GM12878 (cell line): Measurements from ENCODE around the gene CENPX. TPM values are rescaled to one million over a fixed set of nuclear protein-coding genes. Genes with fewer than 3 reads are reported as not detected.

Source experiments
- ATAC-seq: fragments of 200-7000 bp; cut with Tn5 transposase; 3 replicates; pipeline ENCODE4 v1.9.1; 2020; ENCODE audit warnings: mild to moderate bottlenecking, moderate library complexity
- BruUV-seq: library from RNA; stranded (reverse); fragments of 400-500 nt; replicated peaks from 2 replicates; lab custom pipeline; 2021; lab: Mats Ljungman, UMichigan
- CTCF ChIA-PET: fragments of 300-600 bp; sonication (Branson Sonifier 250); formaldehyde crosslinking; extraction: SDS; loops from one replicate; lab custom pipeline; 2021; ENCODE audit warnings: inconsistent platforms; lab: Yijun Ruan, JAX
- POLR2A ChIA-PET: fragments of 350-600 bp; formaldehyde crosslinking; extraction: SDS; loops from one replicate; lab custom pipeline; 2021; ENCODE audit warnings: inconsistent platforms; lab: Charles Lee
- RAD21 ChIA-PET: fragments of 300-600 bp; sonication (Branson Sonifier 250); formaldehyde crosslinking; loops from one replicate; lab custom pipeline; 2023; ENCODE audit warnings: antibody characterized with exemption; ENCODE audit not compliant: unreplicated experiment; lab: Charles Lee
- SMC1A ChIA-PET: fragments of 300-600 bp; sonication (Branson Sonifier 250); formaldehyde crosslinking; loops from one replicate; lab custom pipeline; 2023; ENCODE audit not compliant: unreplicated experiment, uncharacterized antibody; lab: Charles Lee
- DNase-seq: peaks from one replicate; pipeline ENCODE4 v3.0.0-alpha.2; 2011; ENCODE audit warnings: low read depth, low spot score
- FAIRE-seq: peaks from 3 replicates; lab custom pipeline; 2011; peaks lifted over from hg19 to GRCh38; lab: Jason Lieb, UNC
- H2AFZ ChIP-seq: 2 replicates; pipeline ENCODE4 v1.6.0; 2011; ENCODE audit warnings: low read depth, low read length, control low read depth; ENCODE audit not compliant: control insufficient read depth
- H3K27ac ChIP-seq: 2 replicates; pipeline ENCODE4 v1.5.1; 2011; ENCODE audit warnings: control low read depth; ENCODE audit not compliant: control insufficient read depth, insufficient read depth
- H3K27me3 ChIP-seq, 2 experiments: replicated peaks in 1 of 2; 2 replicates each; pipeline versions ENCODE4 v1.6.0 to v1.6.1; 2011; ENCODE audit warnings: low read length in 1 of 2; ENCODE audit not compliant: control insufficient read depth in 2 of 2, insufficient read depth in 2 of 2
- H3K36me3 ChIP-seq, 2 experiments: 2 replicates each; pipeline ENCODE4 v1.5.1; 2011; ENCODE audit warnings: low read length in 1 of 2; ENCODE audit not compliant: control insufficient read depth in 2 of 2, insufficient read depth in 2 of 2
- H3K4me1 ChIP-seq: 2 replicates; pipeline ENCODE4 v1.6.1; 2011; ENCODE audit warnings: mild to moderate bottlenecking, low read length, moderate library complexity, mixed read lengths; ENCODE audit not compliant: control insufficient read depth, insufficient read depth
- H3K4me2 ChIP-seq: 2 replicates; pipeline ENCODE4 v1.6.0; 2011; ENCODE audit warnings: control low read depth; ENCODE audit not compliant: control insufficient read depth, insufficient read depth
- H3K4me3 ChIP-seq: fragments of 200-600 bp; sonication (generic); 2 replicates; pipeline ENCODE4 v1.5.1; 2016
- H3K79me2 ChIP-seq: 2 replicates; pipeline ENCODE4 v1.6.0; 2011; ENCODE audit warnings: low read length; ENCODE audit not compliant: control insufficient read depth, insufficient read depth
- H3K9ac ChIP-seq: 2 replicates; pipeline ENCODE4 v1.8.0; 2011; ENCODE audit warnings: low read length, control low read depth, mixed read lengths; ENCODE audit not compliant: control insufficient read depth, insufficient read depth
- H3K9me3 ChIP-seq: replicated peaks from 3 replicates; pipeline ENCODE4 v1.5.1; 2011; ENCODE audit warnings: mild to moderate bottlenecking, low read length; ENCODE audit not compliant: control insufficient read depth, insufficient read depth
- H4K20me1 ChIP-seq: 2 replicates; pipeline ENCODE4 v1.6.0; 2011; ENCODE audit not compliant: control insufficient read depth, insufficient read depth
- WGBS: methylation state at CpG from one replicate; pipeline ENCODE4 v1.1.6; 2016; ENCODE audit warnings: low lambda C conversion rate; ENCODE audit not compliant: insufficient replicate concordance, insufficient coverage; ENCODE audit errors: missing lambda C conversion rate; 5-methylcytosine and 5-hydroxymethylcytosine counted together
- in situ Hi-C: fragments of 300-500 bp; cut with MboI; formaldehyde crosslinking; loops from 9 replicates; pipeline ENCODE4 v1.14.3; 2018; ENCODE audit warnings: mixed read lengths
- intact Hi-C: fragments of 100-400 bp; cut with micrococcal nuclease; formaldehyde crosslinking; loops from one replicate; pipeline ENCODE4 v1.14.2; 2022; ENCODE audit not compliant: unreplicated experiment
- polyA plus RNA-seq, 11 experiments: library from polyadenylated mRNA; depleted of rRNA in 4 of 11; unstranded in 6 of 11; stranded (reverse) in 5 of 11; fragments of >200 nt; fragmentation: Nextera tagmentation in 4 of 11; fragmentation: Illumina TruSeq in 1 of 11; extraction: Ambion mirVana in 4 of 11; extraction: Trizol in 1 of 11; gene quantifications; 1 replicate in 1 of 11; 2 replicates in 10 of 11; pipeline versions ENCODE4 v1.2.1 to v1.2.3, GENCODE V29; 2011 to 2016; ENCODE audit warnings: inconsistent platforms in 2 of 11, missing spikeins in 2 of 11, low read depth in 1 of 11
- total RNA-seq, 4 experiments: library from RNA; depleted of rRNA in 3 of 4; stranded (reverse); fragments of >200 nt in 3 of 4; fragmentation: Illumina TruSeq in 1 of 4; extraction: Trizol in 1 of 4; gene quantifications; 2 replicates each; pipeline versions ENCODE4 v1.2.1 to v1.2.3, GENCODE V29; 2013 to 2021
- TF ChIP-seq, protein P1 (sequence below), 3 experiments: IDR thresholded peaks in 2 of 3; conservative IDR thresholded peaks in 1 of 3; 2 replicates each; pipeline ENCODE4 v1.5.1; 2011; ENCODE audit warnings: low read depth in 3 of 3, low read length in 3 of 3, mild to moderate bottlenecking in 3 of 3, control low read depth in 2 of 3, moderate library complexity in 2 of 3, inconsistent platforms in 1 of 3, mixed read lengths in 1 of 3; ENCODE audit not compliant: control insufficient read depth in 2 of 3, insufficient read depth in 1 of 3; ENCODE audit errors: extremely low read depth in 1 of 3
- TF ChIP-seq, protein P2 (sequence below): IDR thresholded peaks from 2 replicates; pipeline ENCODE4 v1.6.1; 2011; ENCODE audit warnings: mild to moderate bottlenecking, low read depth, low read length, moderate library complexity; ENCODE audit not compliant: insufficient replicate concordance

The CENPX gene
- total and polyA plus RNA-seq, 10 of the 15 experiments (the other 5 are each of a cell fraction or from before 2014, with no cell fraction given), result 11.7 to 182 (median 71.9) TPM

DNA sequence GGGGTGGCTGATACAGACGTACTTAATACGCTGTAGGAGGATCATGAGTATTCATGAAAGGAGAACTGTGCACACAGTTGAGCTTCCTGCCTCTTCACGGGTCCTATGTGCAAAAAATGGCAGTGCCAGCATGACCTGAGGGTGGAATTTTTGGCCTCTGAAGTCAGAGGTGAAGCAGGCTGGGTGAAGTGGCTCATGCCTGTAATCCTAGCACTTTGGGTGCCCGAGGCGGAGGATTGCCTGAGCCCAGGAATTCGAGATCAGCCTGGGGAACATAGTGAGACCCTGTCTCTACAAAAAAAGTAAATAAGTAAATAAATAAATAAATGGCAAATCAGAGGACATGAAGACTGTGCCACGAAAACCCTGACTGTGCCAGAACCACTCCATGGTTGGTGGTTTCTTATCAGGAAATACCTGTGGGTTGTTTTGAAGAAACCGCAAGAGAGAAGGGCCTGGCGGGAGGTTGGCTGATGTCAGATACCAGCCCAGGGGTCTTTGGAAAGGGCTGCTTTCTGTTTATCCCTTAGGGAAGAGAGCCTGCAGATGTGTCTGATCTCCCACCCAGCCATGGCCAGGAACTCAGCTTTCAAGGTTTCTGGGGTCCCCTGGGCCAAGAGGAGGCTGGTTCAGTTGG lies 41.9 kb downstream of the CENPX start:
- ChIA-PET POLR2A (no interaction called here), CTCF (no interaction called here), RAD21 (no interaction called here), SMC1A (interaction anchor here (0.6 kb wide), 1 partner anchor 375 kb away, joined by 4 read pairs; no protein-coding TSS in a partner anchor)
- ATAC-seq (no peak), FAIRE-seq (no peak), DNase-seq (no peak)
- no peaks in the 10 kb centered on the region; the same call in 1 of the 2 replicates for H3K79me2 ChIP-seq
- intact Hi-C loops, result no loop called here
- H3K9ac ChIP-seq, result no peak overlapping the region
- no peak overlapping the region for H2AFZ ChIP-seq
- peaks cover 3 to 10% of the 10 kb centered on the region in 2 experiments; a peak in 3 of 4 replicates for H3K36me3 ChIP-seq
- TF ChIP-seq, protein P1, sequence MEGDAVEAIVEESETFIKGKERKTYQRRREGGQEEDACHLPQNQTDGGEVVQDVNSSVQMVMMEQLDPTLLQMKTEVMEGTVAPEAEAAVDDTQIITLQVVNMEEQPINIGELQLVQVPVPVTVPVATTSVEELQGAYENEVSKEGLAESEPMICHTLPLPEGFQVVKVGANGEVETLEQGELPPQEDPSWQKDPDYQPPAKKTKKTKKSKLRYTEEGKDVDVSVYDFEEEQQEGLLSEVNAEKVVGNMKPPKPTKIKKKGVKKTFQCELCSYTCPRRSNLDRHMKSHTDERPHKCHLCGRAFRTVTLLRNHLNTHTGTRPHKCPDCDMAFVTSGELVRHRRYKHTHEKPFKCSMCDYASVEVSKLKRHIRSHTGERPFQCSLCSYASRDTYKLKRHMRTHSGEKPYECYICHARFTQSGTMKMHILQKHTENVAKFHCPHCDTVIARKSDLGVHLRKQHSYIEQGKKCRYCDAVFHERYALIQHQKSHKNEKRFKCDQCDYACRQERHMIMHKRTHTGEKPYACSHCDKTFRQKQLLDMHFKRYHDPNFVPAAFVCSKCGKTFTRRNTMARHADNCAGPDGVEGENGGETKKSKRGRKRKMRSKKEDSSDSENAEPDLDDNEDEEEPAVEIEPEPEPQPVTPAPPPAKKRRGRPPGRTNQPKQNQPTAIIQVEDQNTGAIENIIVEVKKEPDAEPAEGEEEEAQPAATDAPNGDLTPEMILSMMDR (IDR thresholded peaks at IDR 0.05 in 2 of 3, conservative IDR thresholded peaks at IDR 0.05 in 1 of 3; ENCODE audit: control insufficient read depth in 2 of 3, extremely low read depth in 1 of 3, insufficient read depth in 1 of 3, low read depth in 3 of 3, low read length in 3 of 3), result no peak
- TF ChIP-seq, protein P2, sequence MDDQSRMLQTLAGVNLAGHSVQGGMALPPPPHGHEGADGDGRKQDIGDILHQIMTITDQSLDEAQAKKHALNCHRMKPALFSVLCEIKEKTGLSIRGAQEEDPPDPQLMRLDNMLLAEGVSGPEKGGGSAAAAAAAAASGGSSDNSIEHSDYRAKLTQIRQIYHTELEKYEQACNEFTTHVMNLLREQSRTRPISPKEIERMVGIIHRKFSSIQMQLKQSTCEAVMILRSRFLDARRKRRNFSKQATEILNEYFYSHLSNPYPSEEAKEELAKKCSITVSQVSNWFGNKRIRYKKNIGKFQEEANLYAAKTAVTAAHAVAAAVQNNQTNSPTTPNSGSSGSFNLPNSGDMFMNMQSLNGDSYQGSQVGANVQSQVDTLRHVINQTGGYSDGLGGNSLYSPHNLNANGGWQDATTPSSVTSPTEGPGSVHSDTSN, result no peak
- 78% methylated on average over 9 of the region's 9 CpGs for WGBS
- H4K20me1 ChIP-seq, result no peaks in the 10 kb centered on the region
- H3K4me3 ChIP-seq, result no peak overlapping the region
- no TSS peak for BruUV-seq
- H3K4me1 ChIP-seq, result peaks cover 14% of the 10 kb centered on the region
- H3K27me3 ChIP-seq, result no peaks in the 10 kb centered on the region
- in situ Hi-C loops, result no loop called here
- H3K9me3 ChIP-seq, result no peaks in the 10 kb centered on the region
- no peak overlapping the region for H3K4me2 ChIP-seq
- H3K27ac ChIP-seq, result no peak overlapping the region
